Sigmoid colon (tissue), 4 donors: ENCODE results near the gene OLFM3.

Source experiments
- CTCF ChIP-seq, 4 experiments: fragments of 450-650 bp in 3 of 4; fragments of 200-600 bp in 1 of 4; IDR thresholded peaks; one replicate each; pipeline ENCODE4 v1.5.1; 2016 to 2019; ENCODE audit warnings: antibody characterized with exemption in 4 of 4, mild to moderate bottlenecking in 3 of 4, moderate library complexity in 2 of 4
- POLR2A ChIP-seq, 2 donors: fragments of 450-650 bp; IDR thresholded peaks; one replicate each; pipeline ENCODE4 v1.6.1; 2016; ENCODE audit warnings: antibody characterized with exemption in 2 of 2, mild to moderate bottlenecking in 2 of 2, moderate library complexity in 2 of 2
- POLR2AphosphoS5 ChIP-seq, 4 donors: sonication (generic); formaldehyde crosslinking; IDR thresholded peaks; one replicate each; pipeline ENCODE4 v1.6.1; 2017; ENCODE audit warnings: antibody characterized with exemption in 4 of 4

- TF ChIP-seq CTCF (IDR thresholded peaks at IDR 0.05) (no peak), POLR2A (IDR thresholded peaks at IDR 0.05) (no peak), POLR2AphosphoS5 (IDR thresholded peaks at IDR 0.05) (no peak)
These were observed 163.4 kb downstream of the OLFM3 start for GRCh38 chr1:101833312-101833711.
